A204.1 (cell line): ENCODE results near the gene DRAXIN.

Source experiments
- FAIRE-seq: peaks from 2 replicates; lab custom pipeline; 2012; peaks lifted over from hg19 to GRCh38; lab: Jason Lieb, UNC

Gene DRAXIN

DNA sequence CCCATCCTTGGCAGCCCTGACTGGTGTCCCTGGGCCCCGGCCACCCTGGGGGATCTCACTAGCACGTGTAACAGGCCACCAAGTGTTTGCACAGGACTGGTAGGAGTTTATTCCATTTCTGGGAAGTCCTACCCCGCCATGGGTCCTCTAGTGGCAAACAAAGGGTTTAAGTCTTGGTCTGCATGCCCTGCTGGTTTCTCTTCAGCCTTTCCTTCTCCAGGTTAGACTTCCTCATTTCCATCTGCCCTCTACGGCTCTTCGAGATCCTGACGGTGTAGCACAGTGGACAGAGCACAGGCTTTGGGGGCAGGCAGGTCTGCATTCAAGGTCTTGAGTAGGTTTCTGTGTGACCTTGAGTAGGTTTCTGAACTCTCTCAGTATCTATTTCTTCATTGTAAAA lies 47.3 kb downstream of the DRAXIN start:
- no peak for FAIRE-seq

DNA sequence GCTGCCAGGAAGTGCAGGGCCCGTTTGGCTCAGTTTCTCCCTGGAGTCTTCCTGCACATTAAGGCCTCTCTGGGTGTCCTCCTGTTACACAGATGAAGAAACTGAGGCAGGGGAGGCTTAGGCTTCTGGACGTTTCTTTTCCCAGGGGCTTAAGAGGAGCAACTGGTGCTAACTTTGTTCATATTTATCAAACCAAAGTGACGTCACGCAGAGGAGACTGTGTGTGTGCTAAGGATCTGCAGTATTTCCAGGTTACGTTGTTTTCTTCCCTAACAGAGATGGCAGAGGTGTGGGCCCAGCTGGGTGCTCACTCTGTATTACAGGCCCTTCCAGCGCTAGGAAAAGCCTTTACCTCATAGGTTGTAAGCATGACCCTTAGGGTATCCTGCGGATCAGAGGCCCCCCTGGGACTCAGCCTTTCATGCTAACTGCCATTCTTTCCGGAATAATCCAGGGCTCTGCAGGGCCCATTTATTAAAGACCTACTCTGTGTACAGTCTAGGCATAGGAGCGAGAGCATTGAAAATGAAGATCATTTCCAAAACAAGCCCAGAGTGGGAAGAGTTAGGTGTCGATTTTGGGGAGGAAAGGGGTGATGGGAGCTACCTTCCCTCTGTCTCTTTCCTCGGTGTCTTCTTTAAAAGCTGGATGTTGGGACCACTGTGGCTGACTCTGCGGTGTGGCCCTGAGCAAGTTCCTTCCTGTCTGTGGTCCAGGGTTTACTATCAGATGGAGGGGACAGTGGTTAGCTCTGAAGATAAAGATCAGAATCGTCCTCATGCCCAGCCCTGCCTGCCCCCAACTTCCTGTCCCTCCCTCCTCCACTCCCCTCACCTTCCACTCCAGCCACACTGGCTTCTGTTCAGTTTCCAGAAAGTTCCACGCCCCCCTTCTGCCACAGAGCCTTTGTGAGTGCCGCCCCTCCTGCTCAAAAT lies 49.0 kb downstream of the DRAXIN start:
- FAIRE-seq = no peak

DNA sequence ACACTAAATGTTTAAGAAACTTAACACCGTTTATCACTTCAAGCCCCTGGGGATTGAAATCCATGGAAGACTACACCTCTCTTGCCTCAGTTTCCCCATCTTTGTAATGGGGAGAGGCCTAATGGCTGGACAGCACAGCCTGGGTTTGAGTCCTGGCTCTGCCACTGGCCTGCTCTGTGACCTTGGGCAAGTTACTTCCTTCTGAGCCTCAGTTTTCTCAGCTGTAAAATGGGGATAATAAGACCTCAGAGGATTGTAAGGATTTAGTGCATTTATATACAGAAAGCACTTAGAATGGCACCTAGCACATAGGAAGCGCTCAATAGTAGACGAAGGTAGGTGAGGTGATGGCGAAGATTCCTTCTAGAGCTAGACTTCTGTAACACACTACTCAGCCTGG lies 50.0 kb downstream of the DRAXIN start:
- FAIRE-seq = no peak

DNA sequence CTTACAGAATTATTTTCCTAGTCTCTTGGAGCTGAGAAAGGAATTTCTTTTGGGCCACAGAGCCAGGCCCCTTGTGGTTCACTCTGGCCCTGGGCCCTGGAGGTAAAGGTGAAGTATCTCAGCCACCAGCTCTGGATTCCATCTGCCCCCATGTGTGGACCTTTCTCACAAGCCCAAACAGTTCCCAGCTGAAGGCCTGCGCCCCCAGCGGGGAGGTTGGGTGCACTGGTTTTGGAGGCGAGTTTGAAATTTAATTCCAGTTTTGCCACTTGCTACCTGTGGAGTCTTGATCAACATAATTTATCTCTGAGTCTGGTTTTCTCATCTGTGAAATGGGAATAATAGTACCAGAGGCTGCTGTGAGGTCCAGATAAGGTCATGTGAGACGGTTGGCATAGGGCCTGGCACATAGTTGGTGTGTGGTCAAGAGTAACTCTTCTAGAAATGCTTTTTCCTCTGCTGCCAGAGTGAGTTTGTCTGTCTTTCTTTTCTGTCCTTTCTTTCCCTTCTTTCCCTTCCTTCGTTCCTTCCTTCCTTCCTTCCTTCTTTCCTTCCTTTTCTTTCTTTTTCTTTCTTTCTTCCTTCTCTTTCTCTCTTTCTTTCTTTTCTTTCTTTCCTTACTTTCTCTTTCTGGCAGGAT lies 50.5 kb downstream of the DRAXIN start:
- no peak for FAIRE-seq

DNA sequence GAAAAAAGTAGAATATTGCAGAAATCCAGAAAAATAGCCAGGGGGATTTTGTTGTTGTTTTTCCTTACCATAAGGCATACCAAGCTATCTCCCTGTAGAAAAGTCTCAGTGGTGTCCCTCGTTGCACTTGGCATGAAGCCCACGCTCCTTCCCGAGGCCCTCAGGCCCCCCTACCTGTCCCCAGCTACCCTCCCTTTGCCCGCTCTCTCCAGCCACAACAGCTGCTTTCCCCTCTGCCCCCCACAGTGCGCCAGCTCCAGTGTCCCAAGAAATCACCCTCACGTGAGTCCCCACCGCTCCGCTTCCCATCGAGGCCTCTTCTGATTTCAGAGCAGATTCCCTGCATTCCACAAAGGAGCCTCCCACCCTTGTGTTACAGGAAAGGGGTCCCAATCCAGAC lies 52.8 kb downstream of the DRAXIN start:
- no peak for FAIRE-seq

DNA sequence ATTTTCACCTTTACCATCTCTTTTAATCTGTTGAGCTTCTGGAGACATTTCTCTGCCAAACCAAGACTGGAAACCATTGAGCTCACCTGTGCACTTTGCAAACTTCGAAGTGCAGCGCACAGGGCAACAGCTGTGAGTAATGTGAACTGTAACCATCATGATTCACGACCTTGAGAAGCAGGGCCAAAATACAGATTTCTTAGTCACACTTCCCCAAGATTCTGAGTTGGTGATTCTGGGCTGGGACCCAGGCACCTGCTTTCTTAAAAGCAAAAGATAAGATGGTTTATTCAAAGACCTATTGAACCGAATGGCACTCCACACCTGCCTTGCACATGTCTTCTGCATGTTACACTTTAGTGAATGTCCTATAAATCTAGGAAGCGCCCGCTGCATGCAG lies 54.6 kb downstream of the DRAXIN start:
- no peak for FAIRE-seq

DNA sequence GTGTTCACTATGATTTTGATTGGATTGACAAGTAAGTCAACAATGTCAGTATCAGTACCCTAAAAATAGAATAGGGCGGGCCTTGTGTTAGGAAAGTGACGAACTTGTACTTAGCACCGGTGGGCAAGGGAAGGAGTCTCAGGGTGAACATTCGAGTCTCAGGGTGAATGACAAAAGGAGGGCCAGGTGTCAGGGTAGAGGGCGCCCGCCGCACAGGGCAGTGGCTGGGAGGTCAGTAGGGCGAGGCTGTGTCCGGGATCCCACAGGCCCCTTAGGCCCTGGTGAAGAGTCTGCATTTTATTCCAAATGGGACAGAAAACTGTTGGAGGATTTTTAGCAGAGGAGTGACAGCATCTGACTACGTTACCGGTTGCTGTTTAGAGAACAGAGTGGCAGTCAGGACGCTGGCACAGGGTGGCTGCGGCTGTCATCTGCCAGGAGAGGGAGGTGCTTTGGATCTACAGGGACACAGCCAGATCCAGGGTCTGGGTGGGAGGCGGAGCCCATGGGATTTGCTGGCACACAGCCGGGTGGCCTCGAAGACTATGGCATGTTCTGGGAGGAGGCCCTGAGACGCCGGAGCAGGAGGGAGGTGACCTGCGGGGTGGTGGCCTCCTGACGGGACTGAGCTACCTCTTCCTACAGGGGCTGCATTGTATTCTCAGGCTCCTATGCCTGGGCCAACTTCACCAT lies 55.4 kb downstream of the DRAXIN start:
- FAIRE-seq = no peak

DNA sequence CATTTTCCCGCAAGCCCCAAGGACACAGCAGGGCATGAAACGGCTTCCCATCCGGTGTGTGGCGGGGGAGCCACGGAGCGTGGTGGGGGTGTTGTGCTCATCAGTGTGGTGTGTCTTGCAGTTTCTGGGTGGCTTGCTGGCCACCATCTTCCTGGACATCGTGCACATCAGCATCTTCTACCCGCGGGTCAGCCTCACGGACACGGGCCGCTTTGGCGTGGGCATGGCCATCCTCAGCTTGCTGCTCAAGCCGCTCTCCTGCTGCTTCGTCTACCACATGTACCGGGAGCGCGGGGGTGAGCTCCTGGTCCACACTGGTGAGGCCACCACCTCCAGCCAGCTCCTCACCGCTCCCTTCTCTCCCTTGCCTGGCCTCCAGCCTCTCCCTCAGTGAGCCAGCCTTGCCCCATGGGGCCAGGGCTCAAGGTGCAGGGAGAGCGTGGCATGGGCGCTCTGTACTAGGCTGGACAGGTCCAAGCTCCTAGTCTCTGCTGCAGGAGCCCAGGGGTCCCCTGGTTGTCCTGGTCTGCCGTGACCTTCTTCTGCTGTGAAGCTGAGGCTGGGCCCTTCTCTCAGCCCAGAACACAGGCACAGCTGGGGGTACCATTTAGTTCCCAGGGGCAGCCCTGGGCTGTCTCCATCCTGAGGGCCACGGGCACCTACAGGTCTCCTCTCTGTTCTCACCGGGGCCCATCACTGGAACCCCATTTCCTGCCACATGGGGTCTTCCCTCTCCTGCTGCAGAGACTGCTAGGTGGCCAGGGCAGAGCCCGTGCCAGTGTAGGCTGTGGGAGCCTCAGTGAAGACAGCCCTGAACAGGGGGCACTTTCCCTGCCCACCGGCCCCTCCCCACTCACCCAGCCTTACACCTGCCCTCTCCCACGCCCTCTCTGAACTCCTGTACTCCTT lies 57.0 kb downstream of the DRAXIN start:
- FAIRE-seq = no peak

DNA sequence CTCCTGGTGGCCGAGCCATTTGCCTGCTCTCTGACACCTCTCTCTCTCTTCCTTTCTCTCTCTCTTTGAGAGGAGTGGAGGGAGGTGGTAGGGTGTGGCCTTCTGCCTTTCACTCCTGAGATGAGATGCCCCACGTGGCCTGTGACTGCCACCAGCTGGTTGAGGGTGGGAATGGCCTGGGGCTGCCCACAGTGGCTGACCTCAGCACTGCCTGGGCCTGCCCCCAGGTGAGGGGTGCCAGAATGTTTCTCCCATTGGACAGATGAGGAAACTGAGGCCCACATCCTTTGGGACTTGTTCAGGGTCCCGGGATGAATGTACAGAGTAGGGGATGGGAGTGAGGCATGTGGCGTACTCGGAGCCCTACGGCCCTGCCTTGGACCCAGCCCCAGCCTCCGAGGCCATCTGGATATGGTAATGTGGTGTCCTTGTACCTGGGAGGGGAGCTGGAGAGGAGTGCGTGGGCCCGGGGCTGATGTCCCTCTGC lies 57.7 kb downstream of the DRAXIN start:
- no peak for FAIRE-seq

DNA sequence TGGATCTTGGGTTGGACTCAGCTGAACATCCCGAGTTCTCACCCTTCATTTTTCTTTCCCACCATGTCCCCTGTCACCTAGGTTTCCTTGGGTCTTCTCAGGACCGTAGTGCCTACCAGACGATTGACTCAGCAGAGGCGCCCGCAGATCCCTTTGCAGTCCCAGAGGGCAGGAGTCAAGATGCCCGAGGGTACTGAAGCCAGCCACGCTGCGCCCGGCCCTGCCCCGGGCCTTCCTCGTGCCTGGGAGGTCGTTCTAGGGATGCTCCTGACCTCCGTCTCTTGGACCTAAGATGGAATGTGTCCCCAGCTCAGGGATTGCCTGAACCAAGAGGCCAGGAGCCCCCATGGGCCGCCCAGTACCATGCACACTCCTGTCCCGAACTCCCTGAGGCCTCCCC lies 58.5 kb downstream of the DRAXIN start:
- FAIRE-seq = no peak

DNA sequence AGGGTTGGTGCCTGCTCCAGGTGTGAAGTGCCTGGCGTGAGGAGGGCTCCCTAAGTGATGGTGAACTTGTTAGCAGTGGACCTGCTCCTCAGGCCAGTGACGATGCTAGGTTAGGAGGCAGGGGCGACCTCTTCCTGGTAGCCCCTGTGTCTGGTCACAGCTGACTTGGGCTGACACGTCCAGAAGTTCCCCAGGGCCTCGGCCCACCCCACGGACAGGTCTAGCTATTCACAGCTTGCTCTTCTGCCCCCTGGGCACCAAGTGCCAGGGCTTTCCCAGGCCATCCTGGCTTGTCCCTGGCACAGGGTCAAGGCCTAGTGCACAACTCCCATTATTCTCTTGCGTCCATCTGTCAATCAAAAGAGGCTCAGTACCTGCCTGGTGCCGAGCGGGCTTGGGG lies 59.6 kb downstream of the DRAXIN start:
- no peak for FAIRE-seq

DNA sequence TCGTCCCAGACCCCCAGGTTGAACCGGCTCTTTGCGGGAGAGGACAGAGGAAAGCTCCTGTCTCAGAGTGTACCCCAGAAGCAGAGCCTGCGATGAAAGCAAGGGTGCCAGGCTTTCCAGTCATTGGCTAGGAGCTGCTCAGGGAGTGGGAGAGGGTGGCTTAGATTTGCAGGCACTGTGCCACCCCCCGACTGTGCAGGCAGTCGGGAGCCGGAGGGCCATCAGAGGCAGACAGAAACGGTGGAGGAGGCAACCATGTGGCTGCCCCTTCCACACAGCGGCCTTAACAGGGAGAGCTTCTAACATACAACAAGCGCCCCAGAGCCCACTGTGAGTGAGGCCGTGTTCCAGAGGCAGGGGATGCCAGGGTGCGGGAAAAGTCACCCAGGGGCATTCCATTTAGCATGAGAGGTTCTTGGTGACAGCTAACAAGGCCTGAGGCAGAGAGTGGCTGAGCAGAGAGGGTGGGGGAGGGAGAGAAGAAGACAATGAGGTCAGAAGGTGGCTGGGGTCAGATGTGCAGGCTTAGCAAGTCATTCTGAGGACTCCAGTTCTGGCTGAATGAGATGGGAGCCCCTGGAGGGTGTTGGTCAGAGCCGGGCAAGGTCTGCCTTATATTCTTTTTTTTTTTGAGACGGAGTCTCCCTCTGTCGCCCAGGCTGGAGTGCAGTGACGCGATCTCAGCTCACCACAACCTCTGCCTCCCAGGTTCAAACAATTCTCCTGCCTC lies 61.0 kb downstream of the DRAXIN start:
- FAIRE-seq = no peak

DNA sequence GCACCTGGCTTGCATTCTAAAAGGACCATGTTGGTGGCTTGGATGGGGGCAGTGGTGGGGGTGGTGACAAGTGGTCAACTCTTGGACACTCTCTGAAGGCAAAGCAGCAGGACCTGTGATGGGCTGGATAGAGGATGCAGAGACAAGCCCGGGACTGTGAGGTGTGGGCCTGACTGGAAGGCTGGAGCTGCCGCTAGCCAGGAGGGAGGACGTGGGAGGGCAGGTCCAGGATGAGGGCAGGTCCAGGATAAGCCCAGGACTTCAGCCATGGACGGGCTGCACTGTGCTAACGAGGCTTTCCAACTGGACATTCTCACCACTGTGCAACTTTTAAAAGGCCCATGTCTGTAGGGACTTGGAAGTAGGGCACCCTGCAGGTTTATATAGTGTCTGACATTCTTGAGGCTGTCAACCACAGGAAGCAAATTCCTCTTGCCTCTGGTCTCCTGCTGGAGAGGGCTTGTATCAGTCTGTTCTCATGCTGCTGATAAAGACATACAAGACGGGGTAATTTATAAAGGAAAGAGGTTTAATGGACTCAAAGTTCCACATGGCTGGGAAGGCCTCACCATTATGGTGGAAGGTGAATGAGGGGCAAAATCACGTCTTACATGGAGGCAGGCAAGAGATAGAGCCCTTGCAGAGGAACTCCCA lies 62.2 kb downstream of the DRAXIN start:
- no peak for FAIRE-seq

DNA sequence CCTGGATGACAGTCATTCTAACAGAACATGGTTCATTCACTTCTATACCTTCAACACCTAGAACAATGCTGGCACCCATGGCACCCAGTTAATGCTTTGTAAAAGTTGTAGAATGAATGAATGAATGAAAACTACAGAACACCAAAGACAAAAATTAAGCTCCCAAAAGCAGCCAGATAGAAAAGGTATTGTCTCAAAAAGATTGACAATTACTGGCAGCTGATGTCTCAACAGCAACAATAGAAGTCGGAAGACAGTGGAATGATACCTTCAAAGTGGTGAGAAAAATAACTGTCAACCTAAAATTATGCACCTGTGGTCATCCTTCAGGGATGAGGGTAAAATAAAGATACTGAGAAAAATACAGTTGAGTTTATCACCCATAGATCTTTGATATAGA lies 65.5 kb downstream of the DRAXIN start:
- no peak for FAIRE-seq

DNA sequence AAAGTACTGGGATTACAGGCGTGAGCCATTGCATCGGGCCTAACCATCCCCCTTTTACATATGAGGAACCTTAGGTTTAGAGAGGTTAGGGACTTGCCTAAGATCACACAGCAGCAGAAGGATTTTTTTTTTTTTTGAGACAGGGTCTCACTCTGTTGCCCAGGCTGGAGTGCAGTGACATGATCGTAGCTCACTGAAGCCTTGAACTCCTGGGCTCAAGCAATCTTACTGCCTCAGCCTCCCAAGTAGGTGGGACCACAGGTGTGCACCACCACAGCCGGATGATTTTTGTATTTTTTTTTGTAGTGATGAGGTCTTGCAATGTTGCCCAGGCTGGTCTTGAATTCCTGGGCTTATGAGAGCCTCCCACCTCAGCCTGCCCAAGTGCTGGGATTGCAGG lies 68.3 kb downstream of the DRAXIN start:
- no peak for FAIRE-seq

DNA sequence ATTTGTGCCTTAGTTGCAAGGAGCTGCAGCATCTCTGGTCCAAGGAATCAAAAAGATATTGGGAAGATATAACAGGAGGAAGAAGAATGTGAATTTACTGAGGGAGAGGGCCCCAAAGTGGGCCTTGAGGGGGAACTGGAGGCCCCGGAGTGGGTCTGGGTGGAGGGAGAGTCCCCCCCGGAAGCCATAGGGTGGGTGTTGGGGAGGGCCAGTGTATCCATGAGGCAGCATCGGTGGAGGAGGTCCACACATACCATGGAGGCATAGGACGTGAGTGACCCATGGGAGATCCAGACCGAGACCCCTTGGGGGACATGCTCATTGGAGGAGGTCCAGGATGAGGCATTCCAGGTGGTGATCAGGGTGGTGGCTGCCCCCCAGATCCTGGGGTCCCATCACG lies 69.8 kb downstream of the DRAXIN start:
- FAIRE-seq = no peak

DNA sequence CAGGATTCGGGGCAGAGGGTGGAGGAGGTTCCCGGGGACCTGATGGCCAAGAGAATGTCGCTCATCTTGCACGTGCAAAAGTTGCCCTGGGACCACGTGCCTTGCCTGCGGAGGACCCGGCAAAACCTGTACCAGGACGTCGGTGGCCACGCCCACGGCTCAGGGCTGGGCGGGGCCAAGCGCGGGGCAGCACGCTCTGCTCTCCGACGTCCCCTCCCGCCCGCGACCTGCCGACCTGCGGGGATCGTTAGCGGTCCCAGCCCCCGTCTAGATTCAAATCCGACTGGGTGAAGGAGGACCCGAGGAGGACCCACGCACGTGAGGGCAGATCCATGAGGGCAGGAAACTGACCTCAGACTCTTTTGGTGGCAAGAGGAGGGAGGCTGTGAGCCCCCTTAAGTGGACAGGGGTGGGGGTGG lies 70.5 kb downstream of the DRAXIN start, which contains the start of gene C1orf167:
Gene C1orf167 (plus strand): TSS at position 206 of the 419 bp plus-strand sequence. CDS start 2,208 bp downstream, outside the sequence.
- no peak for FAIRE-seq

DNA sequence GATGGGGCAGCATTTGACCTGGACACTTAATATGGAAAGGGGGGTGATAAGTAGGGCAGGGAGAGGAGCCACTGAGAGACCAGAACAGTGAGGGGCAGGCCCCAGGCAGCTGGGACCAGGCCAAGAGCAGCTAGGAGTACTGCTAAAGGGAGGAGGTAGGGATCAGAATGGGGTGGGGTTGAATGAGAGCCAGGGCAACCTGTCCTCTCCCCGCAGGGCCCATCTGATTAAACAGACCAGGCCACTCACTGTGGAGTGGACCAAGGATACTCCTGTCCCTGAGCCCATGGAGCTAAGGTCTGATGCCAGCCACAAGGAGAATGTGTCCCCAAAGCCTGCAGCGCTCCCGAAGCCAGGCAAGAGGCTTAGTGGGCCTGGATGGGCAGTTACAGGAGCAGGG lies 72.6 kb downstream of the DRAXIN start:
- no peak for FAIRE-seq

DNA sequence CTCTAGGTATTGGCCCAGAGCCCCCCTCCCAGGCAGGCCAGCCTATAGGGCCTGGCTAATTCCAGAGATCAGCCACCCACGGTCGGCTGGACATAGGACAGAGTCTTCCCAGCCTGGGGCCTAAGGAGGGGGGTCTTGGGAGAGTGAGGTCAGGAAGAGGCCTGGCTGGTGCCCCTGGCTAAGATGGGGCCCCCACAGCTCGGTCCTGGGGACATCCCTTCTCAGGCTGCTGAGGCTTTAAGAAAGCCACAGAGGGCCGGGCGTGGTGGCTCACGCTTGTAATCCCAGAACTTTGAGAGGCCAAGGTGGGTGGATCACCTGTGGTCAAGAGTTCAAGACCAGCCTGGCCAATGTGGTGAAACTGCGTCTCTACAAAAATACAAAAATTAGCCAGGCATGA lies 73.0 kb downstream of the DRAXIN start:
- FAIRE-seq = no peak

DNA sequence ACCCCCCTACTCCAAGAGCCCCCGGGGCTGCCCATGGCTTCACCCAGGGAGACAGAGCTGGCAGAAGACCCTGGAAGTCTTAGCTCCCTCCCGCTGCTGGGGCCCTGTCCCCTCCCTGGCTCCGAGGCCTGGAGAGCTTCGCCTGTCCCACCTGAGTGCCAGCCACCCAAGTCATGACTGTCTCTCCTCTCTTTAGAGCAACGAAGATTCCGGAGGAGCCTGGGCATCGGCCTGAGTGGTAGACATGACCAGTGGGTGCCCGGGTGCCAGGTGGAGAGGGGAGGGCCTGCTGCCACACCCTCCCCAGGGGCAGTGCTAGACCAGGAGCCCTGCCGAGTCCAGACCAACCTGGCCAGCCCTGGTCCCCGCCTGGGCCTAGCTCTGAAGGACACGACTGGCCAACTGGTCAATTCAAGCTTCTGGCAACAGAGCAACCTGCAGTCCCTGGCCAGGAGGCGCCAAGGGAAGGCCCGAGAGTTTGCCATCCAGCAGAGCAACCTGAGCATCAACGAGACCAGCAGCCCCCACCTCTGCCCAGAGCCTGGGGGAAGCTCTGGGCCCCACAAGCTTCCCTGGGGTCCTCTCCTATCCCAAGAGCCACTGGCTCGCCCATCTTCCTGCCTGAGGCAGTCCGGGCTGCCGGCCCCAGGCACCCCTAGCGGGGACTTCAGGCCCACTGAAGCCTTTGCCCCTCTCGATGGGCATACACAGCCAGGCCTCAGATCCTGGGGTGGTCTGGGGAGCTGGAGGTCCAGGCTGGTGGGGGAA lies 74.3 kb downstream of the DRAXIN start:
- no peak for FAIRE-seq
